ENCODE results near the gene ASIC4. TPM values are rescaled to one million over a fixed set of nuclear protein-coding genes. Genes with fewer than 3 reads are reported as not detected.
A peak's percentile ranks its signal among the peaks of the same experiment; 100 is the strongest.

ASIC4 gene, protein sequence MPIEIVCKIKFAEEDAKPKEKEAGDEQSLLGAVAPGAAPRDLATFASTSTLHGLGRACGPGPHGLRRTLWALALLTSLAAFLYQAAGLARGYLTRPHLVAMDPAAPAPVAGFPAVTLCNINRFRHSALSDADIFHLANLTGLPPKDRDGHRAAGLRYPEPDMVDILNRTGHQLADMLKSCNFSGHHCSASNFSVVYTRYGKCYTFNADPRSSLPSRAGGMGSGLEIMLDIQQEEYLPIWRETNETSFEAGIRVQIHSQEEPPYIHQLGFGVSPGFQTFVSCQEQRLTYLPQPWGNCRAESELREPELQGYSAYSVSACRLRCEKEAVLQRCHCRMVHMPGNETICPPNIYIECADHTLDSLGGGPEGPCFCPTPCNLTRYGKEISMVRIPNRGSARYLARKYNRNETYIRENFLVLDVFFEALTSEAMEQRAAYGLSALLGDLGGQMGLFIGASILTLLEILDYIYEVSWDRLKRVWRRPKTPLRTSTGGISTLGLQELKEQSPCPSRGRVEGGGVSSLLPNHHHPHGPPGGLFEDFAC
- polyA plus RNA-seq (ENCODE audit: insufficient read length in 4 of 4): under 1 TPM; 0.06 to 0.37 (median 0.19) TPM

DNA sequence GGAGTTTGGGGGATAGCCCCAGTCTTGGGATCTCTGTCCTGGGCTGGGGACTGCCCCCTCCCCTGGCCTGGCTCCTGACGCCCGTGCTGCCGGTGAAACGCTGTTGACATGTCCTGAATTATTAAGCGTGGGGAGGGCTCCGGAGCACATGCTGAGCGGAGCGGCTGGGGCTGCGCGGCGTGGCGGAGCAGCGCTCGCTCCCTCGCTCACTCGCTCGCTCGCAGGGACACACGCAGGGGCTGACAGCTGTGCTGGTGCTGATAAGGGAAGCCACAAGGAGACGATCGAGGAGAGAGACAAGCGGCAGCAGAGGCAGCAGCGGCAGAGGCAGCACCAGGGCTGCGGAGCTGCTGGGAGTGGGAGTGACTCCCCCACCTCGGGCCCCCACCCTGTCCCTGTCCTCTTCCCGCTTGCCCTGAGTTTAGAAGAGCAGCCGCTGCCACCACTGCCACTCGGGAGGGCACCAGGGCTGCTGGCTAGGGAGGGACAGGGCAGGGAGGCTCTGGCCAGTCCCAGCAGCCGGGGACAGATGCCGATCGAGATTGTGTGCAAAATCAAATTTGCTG, at the start of gene ASIC4:
TSS of gene ASIC4 (plus strand) at position 287 of the 566 bp plus-strand sequence. CDS start at position 530, 243 bp downstream.
- no peak for DNase-seq (ENCODE audit: low read depth in 4 of 4, low spot score in 3 of 4)

DNA sequence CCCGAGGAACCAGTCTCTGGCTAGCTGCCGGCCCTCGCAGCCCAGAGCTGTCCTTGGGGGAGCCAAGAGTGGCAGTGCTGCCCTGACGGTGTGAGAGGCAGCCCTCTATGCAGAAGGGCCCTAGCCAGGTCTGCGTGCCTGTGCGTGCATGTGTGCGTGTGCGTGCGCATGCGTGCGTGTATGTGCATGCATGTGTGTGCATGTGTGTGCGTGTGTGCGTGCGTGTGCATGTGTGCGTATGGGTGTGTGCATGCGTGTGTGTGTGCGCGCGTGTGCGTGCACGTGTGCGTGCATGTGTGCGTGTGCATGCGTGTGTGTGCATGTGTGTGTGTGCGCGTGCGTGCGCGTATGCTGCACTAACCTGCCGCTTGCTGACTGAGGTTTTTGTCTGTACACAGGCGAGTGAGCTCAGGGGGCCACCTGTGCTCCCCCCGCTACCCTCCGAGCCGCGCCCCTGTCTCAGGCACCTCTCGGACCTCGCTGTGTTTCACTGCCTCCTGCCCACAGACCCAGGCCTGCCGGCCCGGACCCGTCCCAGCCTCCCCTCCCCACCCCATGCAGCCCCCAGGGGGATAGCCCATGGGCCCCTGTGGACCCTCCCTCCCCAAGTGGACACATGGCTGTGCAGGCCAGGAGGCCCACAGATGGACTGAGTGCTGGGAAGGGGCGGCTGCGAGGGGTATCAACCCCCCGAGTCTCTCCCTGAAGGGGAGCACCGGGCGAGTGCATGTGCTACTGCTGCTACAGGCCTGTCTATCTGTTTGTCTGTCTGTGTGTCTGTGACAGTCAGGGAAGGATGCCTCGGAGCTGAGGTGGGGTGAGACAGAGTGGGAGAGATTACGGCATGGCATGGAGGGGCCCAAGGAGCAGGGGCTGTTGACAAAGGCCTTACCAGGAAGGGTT, 48.4 kb upstream of the ASIC4 start:
- no peak for DNase-seq (ENCODE audit: low read depth in 4 of 4, low spot score in 3 of 4)

DNA sequence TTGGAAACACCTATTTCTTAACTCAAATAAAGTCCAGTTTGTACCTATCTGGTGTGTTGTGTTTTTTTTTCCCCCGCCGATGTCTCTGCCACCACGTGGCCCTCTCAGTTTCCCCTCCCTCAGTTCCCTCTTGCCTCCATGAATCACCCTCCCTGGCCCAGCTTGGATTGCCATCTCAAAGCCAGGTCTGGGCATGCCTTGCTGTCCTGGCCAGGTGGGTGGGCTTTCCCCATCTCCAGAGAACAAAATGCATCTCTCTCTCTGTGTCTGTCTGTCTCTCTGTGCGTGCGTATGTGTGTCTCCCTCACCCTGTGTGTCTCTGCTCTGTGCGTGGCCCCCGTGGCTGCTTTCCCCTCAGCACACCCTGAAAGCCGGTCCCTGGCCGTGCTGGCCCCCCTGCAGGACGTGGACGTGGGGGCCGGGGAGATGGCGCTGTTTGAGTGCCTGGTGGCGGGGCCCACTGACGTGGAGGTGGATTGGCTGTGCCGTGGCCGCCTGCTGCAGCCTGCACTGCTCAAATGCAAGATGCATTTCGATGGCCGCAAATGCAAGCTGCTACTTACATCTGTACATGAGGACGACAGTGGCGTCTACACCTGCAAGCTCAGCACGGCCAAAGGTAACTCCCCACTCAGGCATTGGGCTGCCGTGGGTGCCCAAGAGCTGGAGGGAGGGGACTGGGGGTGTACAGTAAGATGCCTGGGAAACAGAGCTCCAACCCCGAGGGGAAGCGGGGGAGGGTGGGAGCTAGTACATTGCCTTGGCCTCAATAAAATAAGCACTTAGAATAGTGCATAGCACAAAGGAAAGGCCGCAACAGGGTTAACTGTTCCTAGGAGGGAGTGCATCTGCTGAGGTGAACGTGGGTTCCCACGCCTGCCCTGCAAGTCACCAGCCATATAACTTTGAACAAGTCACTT, 47.2 kb upstream of the ASIC4 start:
- DNase-seq (ENCODE audit: low read depth in 4 of 4, low spot score in 3 of 4): no peak

DNA sequence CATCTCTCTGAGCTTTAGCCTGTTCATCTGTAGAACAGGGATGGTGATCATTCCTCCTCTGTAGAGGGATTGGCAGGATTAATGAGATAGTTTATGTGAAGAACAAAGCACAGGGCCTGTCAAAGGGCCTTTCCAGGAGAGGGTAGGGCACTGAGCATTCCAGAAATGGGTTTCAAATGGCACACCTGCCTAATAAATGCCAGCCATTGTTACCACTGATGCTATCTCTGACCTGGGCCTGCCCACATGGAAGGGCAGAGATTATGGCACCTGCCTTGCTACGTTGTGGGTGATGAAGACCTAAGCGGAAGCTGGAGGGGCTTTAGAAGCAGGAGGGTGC, 46.6 kb upstream of the ASIC4 start:
- DNase-seq (ENCODE audit: low read depth in 4 of 4, low spot score in 3 of 4): no peak

DNA sequence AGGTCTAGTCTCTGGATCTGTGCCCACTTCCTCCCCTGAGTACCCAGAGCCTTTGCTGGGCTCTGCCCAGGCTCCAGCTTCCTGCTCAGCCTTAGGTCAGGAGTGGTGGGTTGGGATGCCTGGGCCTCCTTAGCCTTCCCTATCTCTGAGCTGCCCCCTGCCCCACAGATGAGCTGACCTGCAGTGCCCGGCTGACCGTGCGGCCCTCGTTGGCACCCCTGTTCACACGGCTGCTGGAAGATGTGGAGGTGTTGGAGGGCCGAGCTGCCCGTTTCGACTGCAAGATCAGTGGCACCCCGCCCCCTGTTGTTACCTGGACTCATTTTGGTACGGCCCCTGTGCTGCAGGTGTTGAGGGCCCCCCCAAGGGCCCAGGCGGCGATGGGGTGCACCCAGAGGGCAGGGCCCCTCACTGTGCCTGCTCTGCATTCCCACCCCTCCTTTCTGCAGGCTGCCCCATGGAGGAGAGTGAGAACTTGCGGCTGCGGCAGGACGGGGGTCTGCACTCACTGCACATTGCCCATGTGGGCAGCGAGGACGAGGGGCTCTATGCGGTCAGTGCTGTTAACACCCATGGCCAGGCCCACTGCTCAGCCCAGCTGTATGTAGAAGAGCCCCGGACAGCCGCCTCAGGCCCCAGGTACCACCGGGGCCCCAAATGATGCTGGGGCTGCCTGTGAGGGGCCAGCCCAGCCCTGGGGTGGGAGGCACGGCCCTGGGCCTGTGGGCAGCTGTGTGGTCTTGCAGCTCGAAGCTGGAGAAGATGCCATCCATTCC, 45.7 kb upstream of the ASIC4 start:
- DNase-seq (ENCODE audit: low read depth in 4 of 4, low spot score in 3 of 4): no peak

DNA sequence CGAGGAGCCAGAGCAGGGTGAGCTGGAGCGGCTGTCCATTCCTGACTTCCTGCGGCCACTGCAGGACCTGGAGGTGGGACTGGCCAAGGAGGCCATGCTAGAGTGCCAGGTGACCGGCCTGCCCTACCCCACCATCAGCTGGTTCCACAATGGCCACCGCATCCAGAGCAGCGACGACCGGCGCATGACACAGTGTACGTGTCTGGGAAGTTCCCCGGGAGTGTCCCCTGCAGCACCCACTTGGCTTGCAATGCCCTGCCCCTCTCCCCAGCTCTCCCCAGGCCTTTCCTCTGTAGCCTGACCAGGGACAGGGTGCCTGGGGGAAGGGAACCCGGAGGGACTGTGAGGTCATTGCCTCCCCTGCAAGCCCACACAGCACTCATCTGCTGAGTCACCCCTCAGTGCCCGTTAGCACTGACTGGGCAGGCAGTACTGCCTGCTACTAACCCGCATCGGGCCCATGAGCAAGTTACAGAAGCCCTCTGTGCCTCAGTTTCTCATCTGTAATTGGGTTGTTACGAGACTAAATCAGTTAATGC, 45.0 kb upstream of the ASIC4 start:
- no peak for DNase-seq (ENCODE audit: low read depth in 4 of 4, low spot score in 3 of 4)

DNA sequence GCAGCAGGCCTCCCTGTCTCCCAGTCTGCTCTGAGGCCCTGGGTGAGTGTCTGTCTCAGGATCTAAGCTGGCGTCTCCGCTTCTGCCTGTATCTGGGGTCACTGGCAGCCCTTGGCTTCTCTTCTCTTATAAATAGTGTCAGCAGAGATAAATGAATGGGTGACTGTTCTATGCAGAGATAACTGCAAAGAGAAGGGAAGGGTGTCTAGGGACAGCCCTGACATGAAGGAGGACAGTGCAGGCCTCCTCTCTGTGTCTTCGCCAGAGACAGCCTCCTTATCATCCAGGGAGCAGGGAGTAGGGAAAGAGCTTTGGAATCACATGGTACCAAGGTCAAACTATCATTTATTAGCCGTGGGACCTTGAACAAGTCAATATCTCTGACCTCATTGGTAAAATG, 43.9 kb upstream of the ASIC4 start:
- DNase-seq (ENCODE audit: low read depth in 4 of 4, low spot score in 3 of 4): no peak

DNA sequence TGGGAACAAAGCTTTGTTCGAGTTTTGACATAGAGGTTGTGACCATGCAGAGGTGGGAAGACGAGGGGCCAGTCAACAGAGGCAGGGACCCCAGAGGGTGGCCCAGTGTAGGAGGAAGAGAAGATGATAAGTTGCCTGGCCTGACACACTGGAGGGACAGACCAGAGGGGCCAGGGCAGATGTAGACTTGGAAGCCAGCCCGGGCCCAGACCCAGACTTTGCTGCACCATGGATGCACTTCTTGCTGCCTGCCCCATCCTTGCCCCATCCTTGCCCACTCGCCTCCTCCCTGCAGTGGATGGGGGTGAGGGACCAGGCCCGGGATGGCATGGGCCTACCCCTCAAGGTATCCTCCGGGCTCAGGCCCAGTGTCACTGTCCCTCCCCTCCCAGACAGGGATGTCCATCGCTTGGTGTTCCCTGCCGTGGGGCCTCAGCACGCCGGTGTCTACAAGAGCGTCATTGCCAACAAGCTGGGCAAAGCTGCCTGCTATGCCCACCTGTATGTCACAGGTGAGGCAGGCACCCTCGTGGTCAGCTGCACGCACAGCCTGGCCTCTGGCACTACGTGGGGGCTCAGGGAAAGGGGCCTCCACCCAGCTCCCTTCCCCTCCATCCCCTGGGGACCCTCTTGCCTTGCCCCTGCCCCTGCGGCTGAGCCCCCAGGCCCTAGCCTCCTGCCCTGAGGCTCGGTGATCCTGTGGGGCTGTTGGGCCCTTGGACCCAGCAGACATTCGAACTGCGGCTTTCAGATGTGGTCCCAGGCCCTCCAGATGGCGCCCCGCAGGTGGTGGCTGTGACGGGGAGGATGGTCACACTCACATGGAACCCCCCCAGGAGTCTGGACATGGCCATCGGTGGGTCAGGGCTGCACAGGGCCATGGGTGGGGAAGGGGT, 42.6 kb upstream of the ASIC4 start:
- DNase-seq (ENCODE audit: low read depth in 4 of 4, low spot score in 3 of 4): no peak

DNA sequence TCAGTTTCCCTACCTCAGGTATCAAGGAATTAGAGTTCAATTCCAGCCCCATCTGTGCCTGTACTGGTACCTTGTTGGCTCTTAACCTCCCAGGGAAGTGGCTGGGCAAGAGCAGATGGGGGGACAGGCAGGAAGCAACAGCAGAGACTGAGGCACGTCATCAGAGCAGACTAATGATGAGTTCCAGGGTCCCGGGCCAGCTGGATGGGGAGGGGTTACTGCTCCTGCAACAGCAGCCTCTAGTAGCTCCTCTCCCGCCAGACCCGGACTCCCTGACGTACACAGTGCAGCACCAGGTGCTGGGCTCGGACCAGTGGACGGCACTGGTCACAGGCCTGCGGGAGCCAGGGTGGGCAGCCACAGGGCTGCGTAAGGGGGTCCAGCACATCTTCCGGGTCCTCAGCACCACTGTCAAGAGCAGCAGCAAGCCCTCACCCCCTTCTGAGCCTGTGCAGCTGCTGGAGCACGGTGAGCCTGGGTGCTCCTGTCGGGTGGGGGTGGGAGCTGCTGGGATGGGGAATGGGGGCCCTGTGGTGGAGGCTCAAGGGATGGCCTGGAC, 41.6 kb upstream of the ASIC4 start:
- no peak for DNase-seq (ENCODE audit: low read depth in 4 of 4, low spot score in 3 of 4)

DNA sequence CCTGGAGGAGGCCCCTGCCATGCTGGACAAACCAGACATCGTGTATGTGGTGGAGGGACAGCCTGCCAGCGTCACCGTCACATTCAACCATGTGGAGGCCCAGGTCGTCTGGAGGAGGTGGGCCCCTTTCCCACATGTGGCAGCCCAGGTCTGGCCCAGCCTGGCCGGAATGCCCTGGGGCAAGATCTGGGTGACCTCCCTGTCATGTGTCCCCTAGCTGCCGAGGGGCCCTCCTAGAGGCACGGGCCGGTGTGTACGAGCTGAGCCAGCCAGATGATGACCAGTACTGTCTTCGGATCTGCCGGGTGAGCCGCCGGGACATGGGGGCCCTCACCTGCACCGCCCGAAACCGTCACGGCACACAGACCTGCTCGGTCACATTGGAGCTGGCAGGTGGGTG, 40.8 kb upstream of the ASIC4 start:
- no peak for DNase-seq (ENCODE audit: low read depth in 4 of 4, low spot score in 3 of 4)

DNA sequence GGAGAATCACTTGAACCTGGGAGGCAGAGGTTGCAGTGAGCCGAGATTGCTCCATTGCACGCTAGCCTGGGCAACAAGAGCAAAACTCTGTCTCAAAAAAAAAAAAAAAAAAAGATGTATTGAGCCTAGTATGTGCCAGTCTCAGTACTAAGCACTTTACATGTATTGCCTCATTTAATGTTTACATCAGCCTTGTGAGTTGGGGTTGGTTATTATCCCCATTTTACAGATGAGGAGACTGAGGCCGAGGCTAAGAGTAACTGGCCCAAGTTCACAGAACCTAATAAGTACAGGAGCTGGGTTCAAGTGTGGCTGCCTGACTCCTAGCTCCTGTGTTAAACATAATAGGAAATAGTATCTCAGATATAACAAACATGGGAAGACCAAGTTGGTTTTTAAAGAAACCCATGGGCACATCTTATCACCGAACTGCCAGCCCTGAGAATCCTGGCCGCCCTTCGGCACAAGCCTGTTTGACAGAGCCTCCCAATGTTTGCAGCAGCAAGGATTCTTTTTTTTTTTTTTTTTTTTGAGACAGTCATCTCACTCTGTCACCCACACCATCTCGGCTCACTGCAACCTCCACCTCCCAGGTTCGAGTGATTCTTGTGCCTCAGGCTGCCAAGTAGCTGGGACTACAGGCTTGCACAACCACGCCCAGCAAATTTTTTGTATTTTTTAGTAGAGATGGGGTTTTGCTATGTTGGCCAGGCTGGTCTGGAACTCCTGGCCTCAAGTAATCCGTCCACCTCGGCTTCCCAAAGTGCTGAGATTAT, 39.8 kb upstream of the ASIC4 start:
- DNase-seq (ENCODE audit: low read depth in 4 of 4, low spot score in 3 of 4): no peak

DNA sequence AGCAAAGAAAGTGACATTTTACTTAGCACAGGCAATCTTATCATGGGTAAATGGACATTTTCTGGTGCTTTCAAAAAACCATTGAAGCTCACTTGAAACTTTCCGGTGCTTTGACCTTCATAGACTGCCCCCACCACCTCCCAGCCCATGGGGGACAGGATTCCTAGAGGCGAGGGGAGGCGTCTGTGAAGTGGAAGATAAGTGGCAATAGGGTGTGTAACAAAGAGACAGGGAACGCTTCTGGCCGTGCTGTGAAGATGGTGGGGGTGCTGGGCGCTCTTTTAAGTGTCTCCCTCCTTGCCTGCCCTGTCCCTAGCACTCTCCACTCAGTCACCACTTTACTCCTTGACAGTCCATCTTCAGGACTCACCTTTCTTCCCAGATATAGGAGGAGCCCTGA, 39.0 kb upstream of the ASIC4 start:
- no peak for DNase-seq (ENCODE audit: low read depth in 4 of 4, low spot score in 3 of 4)

DNA sequence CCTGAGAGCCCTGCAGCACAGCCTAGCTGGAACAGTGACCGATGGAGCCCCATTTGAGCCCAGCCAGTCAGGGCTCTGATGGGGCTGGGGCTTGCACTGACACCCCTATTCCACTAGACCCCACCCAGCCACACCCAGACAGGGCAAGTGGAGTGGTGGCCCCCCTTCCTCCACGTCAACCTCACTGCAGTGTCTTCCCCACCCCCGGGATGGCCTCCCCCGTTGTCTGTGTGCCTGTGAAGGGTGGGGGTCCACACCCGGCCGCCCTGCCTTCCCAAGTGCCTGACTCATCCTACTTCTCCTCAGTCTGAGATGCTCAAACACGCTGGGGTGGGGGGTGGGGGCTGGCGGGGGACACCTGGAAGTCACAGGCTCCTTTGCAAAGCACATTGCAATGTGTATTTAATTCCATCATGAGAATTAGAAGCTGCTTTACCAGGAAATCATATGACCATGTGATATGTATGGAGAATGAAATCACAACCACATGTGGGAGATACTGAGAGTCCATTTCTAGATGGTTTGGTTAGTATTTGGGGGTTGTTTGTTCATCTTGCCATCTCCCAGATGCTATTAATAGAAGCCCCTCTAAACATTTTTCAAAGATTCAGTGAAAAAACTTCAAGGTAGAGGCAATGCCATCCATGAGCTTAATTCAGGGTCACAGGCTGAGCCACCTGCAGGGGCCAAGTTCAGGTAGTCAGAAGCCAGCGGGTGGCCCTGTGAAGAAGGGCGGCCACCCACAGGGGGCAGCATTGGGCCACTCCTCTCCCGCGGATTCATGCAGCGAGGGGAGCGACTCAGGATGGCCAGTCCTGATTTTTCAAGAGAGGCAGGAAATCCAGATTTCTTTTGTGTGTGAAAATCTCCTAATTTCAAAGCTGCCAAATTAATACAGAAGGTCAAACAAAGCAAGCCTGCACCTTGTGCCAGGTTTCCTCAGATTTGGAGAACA, 38.3 kb upstream of the ASIC4 start:
- DNase-seq (ENCODE audit: low read depth in 4 of 4, low spot score in 3 of 4): peak in 1 of 4 donors; percentile 51

DNA sequence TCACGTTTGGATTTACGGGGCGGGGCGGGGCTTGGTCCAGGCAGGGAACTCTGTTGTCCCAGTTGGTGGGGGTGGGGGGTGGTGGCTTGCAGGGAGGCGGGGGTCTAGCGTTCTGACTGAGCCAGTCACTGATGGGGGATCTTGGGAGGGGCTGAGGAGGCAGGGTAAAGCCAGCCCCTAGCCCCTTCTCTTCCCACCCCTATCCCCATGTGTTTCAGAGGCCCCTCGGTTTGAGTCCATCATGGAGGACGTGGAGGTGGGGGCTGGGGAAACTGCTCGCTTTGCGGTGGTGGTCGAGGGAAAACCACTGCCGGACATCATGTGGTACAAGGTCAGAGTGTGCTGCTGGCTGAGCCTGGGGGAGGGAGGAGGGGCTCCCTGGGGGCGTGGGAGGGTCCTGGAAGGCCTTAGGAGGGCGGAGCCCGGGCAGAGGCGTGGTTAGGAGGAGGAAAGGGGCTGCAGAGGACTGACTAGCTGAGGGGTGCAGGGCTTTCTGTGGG, 37.6 kb upstream of the ASIC4 start:
- DNase-seq (ENCODE audit: low read depth in 4 of 4, low spot score in 3 of 4): peak in 1 of 4 donors; percentile 46

DNA sequence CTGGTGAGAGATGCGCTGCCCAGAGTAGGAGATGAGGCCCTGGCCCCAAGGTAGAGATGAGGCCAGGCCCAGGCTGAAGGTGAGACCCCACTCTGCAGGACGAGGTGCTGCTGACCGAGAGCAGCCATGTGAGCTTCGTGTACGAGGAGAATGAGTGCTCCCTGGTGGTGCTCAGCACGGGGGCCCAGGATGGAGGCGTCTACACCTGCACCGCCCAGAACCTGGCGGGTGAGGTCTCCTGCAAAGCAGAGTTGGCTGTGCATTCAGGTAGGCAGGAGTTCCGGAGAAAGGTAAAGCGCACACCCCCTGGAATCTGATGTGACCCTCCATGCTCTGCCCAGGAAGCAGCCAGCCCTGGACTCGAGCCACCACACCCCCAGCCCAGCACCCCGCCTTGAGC, 37.1 kb upstream of the ASIC4 start:
- no peak for DNase-seq (ENCODE audit: low read depth in 4 of 4, low spot score in 3 of 4)

DNA sequence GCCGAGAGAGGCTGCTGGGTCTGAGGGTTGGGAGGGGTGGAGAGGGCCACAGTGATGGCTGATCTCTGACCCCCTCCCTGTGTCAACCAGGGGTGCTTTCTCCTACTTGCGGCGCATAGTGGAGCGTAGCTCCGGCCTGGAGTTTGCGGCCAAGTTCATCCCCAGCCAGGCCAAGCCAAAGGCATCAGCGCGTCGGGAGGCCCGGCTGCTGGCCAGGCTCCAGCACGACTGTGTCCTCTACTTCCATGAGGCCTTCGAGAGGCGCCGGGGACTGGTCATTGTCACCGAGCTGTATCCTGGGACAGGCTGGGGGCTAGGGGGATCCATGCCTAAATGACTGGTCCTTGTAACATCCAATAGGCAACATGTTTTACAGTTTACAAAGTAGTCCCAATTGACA, 36.5 kb upstream of the ASIC4 start:
- DNase-seq (ENCODE audit: low read depth in 4 of 4, low spot score in 3 of 4): no peak

All from left renal pelvis (tissue), 4 donors.